Mammary epithelial cell (primary cell): ENCODE measurements around the gene KIF6.

Experiments
- EZH2 ChIP-seq: IDR thresholded peaks from 2 replicates; pipeline ENCODE4 v1.6.1; 2012; ENCODE audit warnings: low read length, inconsistent platforms, borderline replicate concordance
- TF ChIP-seq, protein P1 (sequence below), 2 donors: IDR thresholded peaks in 1 of 2; conservative IDR thresholded peaks in 1 of 2; 2 replicates each; pipeline ENCODE4 v1.5.1; 2011 to 2012; ENCODE audit warnings: inconsistent platforms in 2 of 2, low read length in 2 of 2, mild to moderate bottlenecking in 2 of 2, control low read depth in 1 of 2, low read depth in 1 of 2; ENCODE audit not compliant: insufficient read depth in 1 of 2; ENCODE audit errors: extremely low read depth in 1 of 2

DNA sequence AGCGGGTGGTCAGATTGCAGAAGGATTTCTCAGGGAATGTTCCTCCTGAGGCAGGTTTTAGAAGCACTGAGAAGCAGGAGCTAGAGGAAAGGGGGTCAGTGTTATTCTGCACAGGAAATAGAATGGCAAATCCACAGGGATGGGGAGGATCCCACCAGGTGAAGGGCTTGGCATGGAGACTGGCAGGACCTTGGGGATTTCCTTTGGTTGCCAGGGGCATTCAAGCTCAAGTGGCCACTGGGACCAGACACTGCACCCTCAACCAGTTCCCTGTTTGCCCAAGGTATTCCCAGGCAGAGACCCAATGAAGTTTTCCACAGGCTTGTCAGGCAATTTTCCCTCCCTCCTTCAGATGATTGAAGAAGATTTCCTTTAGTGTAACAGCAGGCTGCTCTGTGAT is 279.5 kb downstream of the KIF6 start:
- TF ChIP-seq, protein P1, sequence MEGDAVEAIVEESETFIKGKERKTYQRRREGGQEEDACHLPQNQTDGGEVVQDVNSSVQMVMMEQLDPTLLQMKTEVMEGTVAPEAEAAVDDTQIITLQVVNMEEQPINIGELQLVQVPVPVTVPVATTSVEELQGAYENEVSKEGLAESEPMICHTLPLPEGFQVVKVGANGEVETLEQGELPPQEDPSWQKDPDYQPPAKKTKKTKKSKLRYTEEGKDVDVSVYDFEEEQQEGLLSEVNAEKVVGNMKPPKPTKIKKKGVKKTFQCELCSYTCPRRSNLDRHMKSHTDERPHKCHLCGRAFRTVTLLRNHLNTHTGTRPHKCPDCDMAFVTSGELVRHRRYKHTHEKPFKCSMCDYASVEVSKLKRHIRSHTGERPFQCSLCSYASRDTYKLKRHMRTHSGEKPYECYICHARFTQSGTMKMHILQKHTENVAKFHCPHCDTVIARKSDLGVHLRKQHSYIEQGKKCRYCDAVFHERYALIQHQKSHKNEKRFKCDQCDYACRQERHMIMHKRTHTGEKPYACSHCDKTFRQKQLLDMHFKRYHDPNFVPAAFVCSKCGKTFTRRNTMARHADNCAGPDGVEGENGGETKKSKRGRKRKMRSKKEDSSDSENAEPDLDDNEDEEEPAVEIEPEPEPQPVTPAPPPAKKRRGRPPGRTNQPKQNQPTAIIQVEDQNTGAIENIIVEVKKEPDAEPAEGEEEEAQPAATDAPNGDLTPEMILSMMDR (conservative IDR thresholded peaks at IDR 0.05 in 1 of 2, IDR thresholded peaks at IDR 0.05 in 1 of 2; ENCODE audit: extremely low read depth in 1 of 2, insufficient read depth in 1 of 2, low read depth in 1 of 2, low read length in 2 of 2) = no peak
- TF ChIP-seq EZH2 = no peak
